Tracheal epithelial cell (primary cell): ENCODE results near the gene ATP5MK. TPM values are rescaled to one million over a fixed set of nuclear protein-coding genes. Genes with fewer than 3 reads are reported as not detected.

Source experiments
- total RNA-seq: library from RNA; depleted of rRNA; stranded (reverse); fragments of >200 nt; gene quantifications from 2 replicates; pipeline ENCODE4 v1.2.1, GENCODE V29; 2014

The ATP5MK gene, protein sequence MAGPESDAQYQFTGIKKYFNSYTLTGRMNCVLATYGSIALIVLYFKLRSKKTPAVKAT
- total RNA-seq, result 240 and 313 TPM in 2 replicates

DNA sequence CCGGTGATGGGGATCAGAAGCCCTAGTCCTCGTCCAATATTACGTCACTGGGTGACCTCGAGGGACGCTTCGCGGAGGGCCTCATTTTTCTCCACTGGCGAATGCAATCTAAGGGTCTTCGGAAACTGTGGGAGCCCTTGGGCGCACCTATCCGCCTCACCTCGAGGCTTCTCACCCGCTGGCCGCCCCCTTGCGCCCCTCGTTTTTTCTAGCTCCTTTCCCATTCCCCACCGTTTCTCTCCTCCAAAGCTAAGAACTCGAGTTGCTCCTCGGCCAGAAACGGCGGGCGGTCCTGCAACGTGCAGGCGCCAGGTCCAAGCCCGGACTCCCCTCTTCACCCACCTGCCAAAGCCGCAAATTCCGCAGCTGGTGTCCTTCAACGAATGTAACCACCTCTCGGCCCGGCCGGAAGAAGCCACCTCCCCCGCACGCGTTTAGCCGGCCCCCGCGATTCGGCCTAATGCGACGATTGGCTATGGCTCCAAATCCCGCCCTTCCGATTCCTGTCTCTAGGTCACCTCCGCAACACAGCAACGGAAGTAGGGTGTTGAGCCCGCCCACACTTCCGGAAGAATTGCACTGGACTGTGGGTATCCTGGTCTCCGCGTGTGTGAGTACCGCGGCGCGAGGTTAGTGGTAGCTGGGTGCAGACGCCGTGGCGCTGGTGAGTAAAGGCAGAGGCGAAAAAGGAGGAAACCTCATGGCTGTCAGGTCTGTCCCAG is at the start of gene ATP5MK, which contains the start of gene PDCD11:
TSS of gene ATP5MK (minus strand) at position 409 of the 722 bp plus-strand sequence. CDS start 4,018 bp downstream, outside the sequence.
TSS of gene PDCD11 (plus strand) at position 560 of the 722 bp plus-strand sequence. CDS start 1,801 bp downstream, outside the sequence.

GRCh38 chr10:103367782-103368518 is 28.3 kb downstream of the ATP5MK start, which contains the start of gene TAF5:
TSS of gene TAF5 (plus strand) at chr10:103367976. CDS start at chr10:103367990, 14 bp downstream.

GRCh38 chr10:103350517-103351260 is 45.6 kb downstream of the ATP5MK start, which contains the start of gene PCGF6:
TSS of gene PCGF6 (minus strand) at chr10:103351140. CDS start at chr10:103351066, 74 bp downstream.

Other genes with a start within 250 kb of the ATP5MK start
- gene NT5C2, start 203.2 kb downstream of the ATP5MK start, total RNA-seq, result 74.9 and 129 TPM in 2 replicates
- under 0.01 TPM in 2 replicates for gene RPEL1, start 150.6 kb downstream of the ATP5MK start, total RNA-seq
- 1.7 TPM in 1 of 2 replicates, not detected in the other for gene INA, start 119.3 kb downstream of the ATP5MK start, total RNA-seq
- 14.3 and 17.1 TPM in 2 replicates for gene PCGF6, start 45.3 kb downstream of the ATP5MK start, total RNA-seq
- gene TAF5, start 28.5 kb downstream of the ATP5MK start, total RNA-seq, result 3.8 and 4.1 TPM in 2 replicates
- 44.3 and 54.5 TPM in 2 replicates for gene PDCD11, start 151 bp upstream of the ATP5MK start, total RNA-seq
- gene CALHM2, start 55.9 kb upstream of the ATP5MK start, total RNA-seq, result 0.43 and 0.72 TPM in 2 replicates
- not detected in 2 replicates for gene CALHM1, start 62.4 kb upstream of the ATP5MK start, total RNA-seq
- not detected in 2 replicates for gene CALHM3, start 82.8 kb upstream of the ATP5MK start, total RNA-seq
- gene NEURL1, start 97.2 kb upstream of the ATP5MK start, total RNA-seq, result 0.24 and 0.85 TPM in 2 replicates